T-helper 1 cell (primary cell): ENCODE data around the gene DZIP1.

ENCODE experiments used
- DNase-seq, 5 donors: peaks; one replicate each; pipeline ENCODE4 v3.0.0-alpha.2; 2012 to 2020

The DZIP1 gene

DNA sequence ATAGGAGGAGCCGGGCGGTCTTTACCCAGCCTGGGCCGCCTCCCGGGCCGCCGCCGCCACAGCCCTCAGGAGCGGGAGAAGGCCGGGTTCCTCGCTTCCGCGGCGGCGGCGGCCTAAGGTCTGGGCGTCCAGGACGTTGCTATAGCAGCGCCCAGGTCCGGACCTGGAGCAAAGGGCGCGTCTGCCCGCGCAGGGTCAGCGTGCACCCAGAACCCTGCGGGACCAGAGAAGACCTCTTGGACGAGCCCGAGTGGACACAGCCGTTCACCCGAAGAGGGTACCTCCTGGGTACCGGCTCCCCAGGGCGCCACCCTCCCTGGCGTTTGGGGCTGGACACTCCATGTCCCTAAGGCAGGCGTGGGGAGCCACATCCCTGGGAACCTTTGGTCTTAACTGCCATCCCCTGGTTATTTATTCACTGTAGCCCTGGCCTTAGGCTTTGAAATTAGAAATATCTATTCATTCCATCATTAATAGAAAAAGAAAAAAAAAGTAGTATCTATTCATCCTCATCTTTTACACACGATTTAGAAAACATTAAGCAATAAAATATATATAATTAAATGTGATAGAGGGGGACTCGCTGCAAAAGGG is 2.4 kb downstream of the DZIP1 start:
- DNase-seq: no peak

DNA sequence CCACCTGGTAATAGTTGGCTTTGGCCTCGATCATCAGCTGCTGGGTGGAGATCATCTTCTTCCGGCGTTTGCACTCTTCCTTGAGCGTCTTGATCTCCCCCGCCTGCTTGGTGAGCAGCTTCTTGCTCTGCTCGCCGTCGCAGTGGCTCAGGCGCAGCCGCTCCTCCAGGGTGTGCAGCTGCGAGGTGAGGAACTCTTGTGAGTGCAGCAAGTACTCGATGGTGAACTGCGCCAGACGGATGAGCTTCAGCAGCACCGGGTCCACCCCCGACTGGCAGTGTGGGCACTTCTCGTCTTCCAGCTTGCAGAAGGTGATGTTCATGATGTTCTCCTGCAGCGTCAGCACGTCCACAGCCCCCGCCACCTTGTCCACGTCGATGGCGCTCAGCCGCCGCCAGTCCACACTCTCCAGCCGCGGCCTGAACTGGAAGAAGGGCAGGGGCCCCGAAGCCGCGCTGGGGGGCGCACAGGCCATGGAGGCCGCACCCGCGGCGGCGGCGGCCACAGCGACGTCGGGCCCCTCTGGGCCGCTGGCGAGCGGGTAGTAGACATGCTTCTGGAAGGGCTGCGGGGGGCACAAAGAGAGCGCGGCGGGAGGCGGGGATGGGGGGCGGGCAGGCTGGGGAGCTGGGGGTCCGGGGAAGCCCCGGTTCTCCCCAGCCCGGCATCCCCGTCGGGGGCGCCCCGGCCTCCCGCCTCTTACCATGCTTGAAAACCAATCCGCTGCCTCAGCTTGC is 3.0 kb downstream of the DZIP1 start:
- no peak for DNase-seq

DNA sequence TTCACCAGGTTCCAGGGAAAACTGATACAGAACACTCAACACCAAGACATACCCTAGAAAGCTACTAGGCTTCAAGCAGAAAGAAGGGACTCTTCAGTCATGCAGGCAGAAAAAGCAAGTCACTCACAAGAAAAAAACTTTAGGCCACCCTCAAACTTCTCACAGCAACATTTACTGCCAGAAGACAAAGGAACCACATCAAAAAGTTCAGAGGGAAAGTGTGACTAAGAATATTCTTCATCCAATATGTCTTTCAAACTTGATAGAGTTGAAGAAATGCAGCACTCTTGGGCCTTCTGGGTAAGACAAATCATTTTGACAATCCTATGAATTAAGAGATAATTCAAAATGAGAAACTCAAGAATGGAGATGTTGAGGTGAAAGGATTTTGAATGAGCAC is 7.7 kb downstream of the DZIP1 start:
- peak in 1 of 5 donors; percentile 11 for DNase-seq

DNA sequence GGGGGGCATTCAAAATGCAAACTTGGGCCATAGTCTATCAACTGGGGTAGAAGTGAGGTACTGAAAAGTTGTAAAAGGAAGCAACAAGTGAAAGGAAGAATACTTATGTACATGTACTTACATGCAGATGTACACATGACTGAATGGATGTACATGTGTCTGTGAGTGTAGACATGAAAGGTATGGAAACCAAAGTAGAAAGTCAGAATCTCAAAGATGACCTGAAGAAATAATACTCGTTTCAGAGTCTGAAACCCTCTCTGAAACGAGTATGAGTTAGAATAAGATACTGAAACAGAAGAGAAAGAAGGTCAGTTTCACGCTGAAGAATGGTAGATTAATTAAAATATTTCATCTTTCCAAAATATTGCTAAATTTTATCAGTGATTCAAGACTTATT is 13.9 kb downstream of the DZIP1 start:
- DNase-seq: no peak

DNA sequence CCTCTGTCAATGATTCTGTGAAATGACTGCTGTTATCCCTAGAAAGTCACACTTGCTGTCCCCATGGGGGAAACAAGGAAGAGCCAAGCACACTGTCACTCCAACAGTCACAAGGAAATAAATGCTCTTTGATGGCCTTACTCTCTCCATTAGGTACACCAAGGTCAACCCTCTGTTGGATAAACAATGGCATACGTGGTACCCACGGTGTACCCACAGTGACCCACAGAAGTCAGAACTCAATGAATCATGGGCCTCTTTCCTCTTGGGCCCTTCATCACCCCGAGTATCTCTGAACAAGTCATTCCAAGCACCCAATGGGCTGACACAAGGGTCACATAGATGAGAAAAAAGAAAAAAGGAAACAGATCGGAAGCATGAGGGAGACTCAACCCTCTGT is 15.4 kb downstream of the DZIP1 start:
- DNase-seq: no peak

DNA sequence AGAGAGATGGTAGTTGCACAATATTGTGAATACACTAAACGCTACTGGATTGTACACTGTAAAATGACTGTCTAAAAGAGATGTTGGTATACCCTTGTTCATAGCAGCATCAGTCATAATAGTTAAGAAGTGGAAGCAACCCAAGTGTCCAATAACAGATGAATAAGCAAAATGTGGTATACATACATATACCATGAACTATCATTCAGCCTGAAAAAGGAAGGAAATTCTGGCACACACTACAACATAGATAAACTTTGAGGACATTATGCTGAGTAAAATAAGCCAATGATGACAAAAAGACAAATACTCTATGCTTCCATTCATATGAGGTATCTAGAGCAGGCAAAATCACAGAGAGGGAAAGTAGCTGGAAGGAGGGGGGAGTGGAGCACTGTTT is 16.0 kb downstream of the DZIP1 start:
- DNase-seq: no peak

DNA sequence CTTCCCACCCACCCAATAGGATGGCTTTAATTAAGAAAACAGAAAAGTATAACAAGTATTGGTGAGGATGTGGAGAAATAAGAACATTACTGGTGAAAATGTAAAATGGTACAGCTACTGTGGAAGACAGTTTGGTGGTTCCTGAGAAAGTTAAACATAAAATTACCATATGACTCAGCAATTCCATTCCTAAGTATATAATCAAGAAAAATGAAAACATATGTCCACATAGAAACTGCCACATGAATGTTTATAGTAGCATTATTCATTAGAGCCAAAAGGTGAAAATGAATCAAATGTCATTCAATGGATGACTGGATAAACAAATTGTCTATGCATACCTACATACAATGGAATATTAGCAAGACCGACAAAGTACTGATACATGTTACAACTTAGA is 16.9 kb downstream of the DZIP1 start:
- no peak for DNase-seq

DNA sequence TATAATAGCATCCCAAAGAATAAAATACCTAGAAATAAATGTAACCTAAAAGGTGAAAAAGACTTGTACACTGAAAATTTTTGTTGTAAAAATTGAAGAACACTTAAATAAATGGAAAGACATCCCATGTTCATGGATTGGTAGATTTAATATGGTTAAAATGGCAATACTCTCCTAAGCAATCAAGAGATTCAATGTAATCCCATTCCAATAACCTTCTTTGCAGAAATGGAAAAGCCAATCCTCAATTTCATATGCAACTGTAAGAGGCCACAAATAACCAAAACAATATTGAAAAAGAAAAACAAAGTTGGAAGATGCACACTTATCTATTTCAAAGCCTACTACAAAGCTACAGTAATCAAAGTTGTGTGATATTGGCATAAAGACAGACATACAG is 17.7 kb downstream of the DZIP1 start:
- no peak for DNase-seq

DNA sequence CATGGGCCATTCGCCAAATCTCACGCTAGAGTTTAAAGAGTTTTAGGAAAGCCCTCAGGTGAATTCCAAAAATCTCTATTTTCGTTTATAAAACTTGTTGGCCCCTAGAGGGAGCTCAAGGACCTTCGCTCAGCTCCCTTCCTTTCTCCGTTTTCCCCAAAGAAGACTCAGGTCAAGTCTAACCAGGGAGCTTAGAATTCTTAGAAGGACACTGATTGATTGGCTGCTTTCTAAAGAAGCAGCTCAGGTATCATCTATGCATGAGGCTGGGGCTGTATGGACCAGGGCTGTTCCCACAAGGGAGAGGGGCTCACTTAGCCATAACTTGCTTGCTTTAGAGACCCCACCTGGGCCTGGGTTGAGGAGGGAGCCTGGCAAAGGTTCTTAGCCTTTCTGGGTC is 20.5 kb downstream of the DZIP1 start:
- peak in 2 of 5 donors; percentile 10 to 24 for DNase-seq

DNA sequence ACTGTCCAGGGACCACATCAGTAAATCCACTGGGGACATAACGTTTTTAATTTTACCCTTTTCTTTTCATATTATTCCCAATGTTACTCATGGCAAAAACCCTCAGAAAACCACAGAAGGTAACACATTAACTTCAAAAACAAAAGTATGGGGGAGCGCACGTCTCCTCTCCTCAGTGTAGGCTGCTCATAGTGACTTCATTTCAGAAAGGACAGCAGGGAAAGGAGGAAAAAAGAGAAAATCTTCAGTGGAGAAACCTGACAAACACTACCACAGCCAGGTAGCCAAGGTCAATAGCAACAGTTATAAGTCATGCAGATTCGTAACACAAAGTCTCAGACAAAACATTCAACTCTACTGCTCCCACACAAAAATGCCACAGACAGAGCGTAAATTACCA is 21.4 kb downstream of the DZIP1 start:
- DNase-seq: no peak

DNA sequence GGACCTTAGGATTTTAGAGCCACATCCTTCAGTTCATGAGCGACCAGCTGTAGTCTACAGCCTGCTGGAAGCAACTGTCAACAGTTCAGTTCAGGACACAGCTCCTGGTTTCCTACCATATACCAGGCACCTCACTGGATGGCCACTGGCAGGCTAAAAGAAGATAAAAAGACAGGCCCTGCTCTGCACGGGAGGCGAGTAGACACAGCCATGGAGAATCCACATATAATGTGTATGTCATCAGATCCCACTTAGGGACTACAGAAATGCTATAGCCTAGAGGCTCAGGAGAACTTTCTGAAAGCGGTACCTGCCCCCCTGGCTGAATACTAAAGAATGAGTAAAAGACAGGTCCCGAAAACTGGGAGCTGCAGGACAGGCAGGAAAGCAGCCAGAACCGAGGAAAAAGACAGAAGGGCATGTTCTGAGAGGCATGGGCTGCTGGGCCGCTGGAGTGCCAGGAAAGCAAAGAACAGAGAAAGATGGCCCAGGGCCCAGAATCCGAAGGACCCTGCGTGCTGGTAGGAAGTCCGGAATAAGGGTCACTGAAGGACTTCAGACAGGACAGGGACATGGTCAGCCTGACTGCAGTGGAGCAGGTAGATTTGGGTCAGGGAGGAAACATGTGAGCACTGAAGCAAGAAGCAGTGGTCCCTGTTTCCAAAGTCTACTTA is 23.5 kb downstream of the DZIP1 start:
- DNase-seq: no peak

DNA sequence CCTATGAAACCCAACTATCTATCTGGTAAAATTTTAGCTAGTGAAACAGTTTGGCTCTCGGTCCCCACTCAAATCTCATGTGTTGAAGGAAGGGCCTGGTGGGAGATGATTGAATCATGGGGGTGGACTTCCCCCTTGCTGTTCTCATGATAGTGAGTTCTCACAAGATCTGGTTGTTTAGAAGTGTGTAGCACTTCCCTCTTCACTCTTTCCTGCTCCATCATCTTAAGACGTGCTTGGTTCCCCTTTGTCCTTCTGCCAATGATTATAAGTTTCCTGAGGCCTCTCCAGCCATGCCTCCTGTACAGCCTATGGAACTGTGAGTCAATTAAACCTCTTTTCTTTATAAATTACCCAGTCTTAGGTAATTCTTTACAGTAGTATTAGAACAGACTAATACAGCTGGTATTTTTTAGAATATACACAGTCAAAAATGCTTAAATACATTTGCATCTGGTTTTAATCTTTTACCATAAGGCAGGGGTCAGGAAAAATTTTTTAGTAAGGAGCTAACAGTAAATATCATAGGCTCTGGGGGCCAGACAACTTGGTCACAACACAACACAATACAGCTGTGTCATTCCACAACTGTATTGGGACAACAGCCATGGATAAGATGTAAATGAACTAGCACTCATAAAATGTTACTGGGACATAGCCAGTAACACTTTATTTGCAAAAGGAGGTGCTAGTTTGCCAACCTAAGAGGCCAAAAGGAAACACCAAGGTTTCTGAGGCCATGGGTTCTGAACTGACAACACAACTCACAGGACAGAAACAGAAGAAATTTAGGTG is 24.3 kb downstream of the DZIP1 start:
- no peak for DNase-seq

DNA sequence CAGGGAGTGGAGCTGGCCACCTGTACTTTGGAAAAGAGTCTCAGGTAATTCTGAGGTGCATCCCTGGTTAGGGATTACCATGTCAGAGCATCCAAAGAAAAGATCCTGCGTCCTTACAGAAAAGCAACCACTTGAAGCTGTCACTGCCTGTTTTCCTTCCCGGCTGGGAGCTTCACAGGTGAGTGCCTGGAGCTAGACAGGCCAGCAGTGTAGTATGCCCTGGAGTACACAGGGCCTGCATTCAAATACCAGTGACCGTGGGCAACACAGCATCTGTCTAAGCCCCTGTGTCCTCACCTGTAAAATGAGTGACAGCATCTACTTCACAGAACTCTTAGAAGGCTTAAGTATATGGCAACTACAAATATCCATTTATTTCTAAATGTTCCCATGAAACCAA is 29.0 kb downstream of the DZIP1 start:
- no peak for DNase-seq

DNA sequence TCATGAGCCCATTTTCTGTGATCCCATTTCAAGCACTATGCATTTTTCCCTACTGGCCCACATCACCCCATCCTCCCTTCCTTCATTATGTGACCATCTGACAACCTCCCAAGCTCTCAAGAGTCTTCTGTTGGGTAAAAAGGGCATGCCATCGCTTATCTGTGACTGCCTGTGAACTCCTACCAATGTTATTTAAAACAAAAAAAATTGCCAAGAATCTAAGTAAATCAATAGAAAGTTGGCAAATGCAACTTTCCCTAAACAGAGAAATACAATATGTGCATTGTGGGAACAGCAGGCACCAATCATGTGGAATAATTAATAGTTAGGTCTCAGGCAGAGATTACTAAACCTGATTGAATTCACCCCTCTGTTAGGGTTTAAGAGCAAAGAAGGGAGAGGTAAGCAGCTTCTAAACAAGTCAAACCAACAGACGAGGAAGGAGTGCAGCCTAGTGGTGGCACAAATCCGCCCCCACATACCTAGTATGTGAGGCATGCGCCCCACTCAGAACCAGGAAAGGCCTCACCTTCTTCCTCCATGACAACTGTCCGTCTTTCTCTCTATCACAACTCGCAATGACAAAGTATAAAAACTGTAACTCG is 29.8 kb downstream of the DZIP1 start:
- no peak for DNase-seq

DNA sequence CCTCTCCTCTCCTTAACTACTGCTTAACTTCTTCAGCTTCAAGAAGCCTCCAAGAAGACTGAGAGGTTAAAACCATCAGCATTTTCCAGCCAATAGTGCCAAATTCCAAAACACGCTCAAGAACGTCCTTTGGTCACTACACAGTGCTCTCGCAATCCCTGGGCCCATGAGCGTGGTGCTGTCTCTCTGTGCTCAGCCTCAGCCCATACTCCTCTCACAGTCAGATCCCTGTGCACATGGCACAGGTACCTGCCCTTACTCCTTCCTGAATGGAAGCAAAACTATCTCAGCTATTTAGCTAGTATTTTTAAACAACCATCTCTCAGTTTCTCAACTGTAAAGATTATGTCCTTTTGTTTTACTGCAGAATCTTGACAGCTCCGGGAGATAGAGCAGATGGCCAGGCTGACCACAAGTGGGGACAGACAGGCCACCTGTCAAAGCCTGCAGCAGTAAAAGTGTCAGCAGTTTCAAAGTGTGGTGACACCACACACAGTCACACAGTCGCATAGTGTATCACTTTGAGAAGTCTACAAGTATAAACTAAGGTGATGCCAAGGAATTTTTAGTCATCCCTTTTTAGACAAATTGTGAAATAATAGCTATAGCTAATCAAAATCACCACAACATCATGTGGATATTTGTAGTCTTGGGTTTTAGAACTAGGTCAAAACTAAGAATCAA is 35.7 kb downstream of the DZIP1 start:
- no peak for DNase-seq

DNA sequence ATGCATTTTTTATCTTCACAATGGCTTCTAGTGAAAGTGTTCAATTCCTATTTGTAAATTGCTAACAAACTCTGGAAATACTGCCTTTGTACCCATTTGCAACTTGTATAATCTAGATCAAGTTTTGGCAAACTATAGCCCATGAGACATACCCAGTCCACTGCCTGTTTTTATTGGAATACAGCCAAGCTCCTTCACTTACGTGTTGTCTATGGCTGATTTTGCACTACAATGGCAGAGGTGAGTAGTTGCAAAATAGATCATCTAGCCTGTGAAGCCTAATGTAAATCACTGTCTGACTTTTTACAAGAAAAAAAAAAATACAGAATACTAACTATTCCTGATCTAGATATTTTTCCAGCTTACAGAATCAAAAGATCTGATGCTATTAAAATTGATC is 37.1 kb downstream of the DZIP1 start:
- DNase-seq: no peak

DNA sequence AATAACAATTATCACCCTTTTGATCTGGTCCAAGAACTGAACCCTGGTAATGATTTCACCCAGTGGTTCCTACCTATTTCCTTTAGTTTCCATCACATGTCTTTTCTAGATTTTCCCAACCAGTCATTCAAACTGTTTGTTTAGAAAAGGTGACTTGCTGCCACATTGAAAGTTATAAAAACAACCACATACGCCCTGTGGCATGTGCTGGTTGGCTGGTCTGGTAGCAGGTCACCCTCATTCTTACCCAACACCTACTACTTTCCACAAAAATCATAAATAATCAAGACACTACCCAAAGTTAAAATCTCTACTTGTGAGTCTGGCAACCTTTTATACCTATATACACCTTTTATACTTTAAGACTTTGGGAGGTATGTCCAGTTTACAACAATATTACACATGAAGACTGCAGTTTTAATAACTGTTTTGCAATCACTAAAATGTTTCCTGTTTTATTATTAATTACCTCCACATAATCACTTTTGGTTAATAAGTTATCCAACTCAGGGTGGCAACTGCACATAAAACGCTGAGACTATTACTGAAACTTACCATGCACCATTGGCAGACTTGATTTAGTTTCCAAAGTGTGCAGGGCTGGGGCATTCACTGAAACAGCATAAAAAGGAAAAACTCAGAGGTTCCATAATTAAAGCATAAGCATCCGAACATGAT is 38.9 kb downstream of the DZIP1 start:
- no peak for DNase-seq

DNA sequence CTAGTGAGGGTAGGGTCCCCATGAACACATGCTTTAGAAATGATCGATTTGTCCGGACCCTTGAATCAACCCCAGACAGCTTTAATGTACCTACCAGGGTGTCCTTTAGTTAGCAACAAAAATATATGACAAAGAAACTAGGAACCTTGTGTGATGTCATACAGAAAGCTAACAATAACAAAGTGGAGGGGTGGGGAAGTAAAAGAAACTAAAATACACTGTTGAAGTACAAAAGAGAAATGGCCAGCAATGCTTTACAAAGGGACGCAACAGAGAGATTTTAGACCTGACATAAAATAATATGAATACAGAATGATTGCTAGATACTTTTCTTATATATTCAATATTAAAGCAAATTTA is 40.0 kb downstream of the DZIP1 start:
- no peak for DNase-seq

DNA sequence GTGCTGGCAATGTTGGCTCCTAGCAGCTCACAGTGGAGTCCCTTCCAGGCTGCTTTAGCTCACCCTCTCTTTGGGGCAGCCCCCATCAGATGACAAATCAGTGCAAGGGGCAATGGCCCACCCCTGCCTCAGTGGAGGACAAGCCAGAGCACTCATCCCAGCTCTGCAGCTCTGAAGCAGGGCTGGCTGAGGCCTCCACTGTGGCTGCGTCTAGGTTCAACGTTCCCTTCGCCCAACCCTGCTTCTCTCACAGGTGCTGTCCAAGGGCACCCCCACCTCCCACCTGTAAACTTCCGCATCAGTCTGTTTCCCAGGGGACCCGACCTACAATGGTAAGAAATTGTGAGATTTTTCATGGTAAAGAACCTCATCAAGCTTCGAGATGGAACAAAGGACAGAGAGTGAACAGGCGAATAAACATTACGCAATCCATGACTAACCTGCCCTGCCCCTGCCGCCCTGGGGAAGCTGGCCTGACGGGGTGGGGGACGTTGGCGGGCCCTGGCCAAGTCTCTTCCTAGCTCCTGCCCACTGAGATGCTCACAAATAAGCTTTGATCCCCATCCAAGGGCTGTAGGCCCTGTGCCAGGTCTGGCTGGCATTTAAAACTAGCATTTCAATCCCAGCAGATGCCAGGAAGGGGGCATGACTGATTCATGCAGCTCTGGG is 40.5 kb downstream of the DZIP1 start:
- no peak for DNase-seq

DNA sequence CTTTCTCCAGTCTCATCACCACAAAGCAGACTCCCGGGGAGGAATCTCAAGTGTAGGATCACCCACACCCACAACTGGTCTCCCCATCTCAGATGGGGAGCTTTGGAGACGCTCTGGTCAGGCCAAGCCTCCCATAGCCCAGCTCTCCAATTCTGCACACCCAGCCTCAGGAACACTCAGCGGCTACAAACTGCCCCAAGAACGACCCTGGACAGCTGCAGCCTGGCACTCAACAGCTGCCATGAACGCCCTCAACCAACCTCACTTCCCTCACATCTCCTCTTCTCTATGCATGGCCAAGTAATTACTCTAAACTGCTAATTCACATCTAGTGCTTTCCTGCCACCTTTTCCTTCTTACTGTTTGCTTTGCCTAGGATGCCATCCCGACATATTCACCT is 42.6 kb downstream of the DZIP1 start:
- no peak for DNase-seq

DNA sequence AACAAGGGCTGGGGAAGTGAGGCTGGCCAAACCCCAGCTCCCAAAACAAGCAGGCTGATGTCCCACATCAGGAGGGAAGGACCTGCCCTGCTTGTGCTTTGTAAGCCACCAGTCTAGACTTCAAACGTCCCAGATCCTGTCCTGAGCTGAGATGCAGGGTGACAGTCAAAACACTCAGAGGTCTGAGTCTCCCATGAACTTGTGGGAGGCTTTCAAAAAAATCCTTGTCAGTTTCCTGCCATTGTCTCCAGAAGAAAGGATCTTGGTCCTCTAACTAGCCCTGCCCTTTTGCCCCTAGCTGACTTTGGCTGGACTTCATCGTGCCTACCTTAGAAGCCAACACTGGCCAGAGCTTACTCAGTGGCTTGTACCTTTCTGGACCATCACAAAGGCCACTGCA is 43.3 kb downstream of the DZIP1 start:
- DNase-seq: no peak
